GM11168 (cell line): ENCODE results near the gene KLF5.

Experiments used
- in situ Hi-C: fragments of 300-500 bp; cut with MboI; formaldehyde crosslinking; loops from one replicate; pipeline ENCODE4 v1.12.0; 2022; ENCODE audit warnings: low sequenced_read_pairs; ENCODE audit not compliant: unreplicated experiment

The KLF5 gene

DNA sequence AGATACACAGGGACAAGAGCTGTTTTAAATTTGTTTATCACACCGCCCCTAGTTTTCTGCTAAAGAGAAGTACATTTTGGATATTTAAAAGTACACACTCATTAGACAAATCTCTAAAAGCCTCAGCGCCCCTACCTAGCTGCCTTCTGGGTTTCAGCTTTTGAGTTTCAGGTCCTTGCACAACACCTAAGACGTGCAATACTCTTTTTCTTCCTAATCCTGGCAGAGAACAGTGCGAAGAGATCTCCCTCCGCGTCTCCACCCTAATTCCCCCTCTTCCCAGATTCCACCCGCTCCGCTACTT, 421 bp upstream of the KLF5 start:
- in situ Hi-C loops = no loop called here

DNA sequence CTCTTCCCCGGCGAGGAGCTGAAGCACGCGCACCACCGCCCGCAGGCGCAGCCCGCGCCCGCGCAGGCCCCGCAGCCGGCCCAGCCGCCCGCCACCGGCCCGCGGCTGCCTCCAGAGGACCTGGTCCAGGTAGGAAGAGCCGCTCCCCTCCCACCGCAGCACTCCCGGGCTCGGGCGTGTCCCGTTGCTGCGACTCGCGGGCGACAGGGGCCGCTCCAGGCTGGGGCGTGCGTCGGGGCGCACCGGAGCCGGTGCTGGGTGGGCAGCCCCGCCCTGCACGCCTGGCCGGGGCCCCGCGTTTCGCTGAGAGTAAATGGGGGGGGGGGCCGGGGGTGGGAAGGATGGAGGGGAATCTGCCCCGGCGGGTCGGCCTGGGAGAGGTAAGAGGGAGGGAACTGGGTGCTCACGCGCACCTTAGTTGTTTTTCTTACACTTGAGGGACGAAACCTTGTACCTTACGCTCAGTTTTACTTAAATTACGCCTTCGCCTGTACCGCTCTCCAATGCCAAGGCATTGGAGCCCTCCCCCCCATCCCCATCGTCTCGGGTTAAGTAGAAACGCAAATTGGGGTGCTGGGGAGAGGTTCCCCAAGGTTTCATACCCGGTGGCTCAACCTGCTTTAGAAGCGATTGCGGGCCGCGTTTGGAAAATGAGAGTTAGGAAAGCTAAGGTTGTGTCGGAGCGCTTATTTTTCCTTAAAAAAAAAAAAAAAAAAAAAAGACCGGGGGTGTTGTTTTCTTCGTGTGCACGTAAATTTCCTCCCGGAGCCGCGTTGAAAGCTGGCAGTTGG, 850 bp downstream of the KLF5 start:
- in situ Hi-C loops = no loop called here

DNA sequence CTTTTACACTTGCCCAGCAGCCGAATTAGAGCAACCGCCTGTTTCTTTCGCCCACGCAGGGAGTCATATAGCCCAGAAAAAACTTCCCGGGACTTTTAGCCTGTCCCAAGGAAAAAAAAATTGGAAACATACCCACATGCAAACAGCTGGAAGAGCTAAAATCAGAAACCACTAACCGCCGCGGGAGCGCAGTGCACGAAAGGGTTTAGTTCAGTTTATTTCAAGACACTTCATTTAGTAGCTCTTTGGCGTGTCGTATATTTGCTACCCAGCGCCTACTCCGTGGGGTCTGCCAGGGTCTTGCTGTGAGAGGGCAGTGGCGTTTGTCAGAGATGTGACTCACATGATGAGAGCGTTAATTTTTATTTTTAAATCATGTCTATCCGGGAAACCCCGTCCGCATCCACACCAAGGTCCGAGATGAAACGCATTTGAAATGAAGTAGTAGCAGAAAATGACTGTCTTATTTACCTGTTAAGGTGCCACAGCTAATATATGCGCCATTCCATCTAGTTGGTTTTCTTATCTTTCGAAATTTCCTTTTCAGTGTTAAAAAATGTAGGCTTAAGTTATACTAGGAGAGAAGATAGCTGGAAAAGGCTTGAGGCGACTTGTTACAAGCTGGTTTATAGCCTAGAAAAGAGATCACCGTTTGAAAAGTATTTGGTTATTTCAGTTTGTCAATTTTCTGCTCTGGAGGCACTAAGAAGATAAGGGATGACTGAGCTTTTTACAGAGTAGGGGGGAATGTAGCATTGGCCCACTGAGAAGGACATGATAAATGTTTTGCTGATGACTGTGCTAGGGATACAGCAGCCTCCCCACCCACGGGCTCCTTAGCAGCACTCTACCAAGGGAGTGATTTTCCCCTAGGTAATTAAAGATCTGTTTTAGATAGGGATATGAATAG, 1.7 kb downstream of the KLF5 start:
- in situ Hi-C loops = no loop called here

DNA sequence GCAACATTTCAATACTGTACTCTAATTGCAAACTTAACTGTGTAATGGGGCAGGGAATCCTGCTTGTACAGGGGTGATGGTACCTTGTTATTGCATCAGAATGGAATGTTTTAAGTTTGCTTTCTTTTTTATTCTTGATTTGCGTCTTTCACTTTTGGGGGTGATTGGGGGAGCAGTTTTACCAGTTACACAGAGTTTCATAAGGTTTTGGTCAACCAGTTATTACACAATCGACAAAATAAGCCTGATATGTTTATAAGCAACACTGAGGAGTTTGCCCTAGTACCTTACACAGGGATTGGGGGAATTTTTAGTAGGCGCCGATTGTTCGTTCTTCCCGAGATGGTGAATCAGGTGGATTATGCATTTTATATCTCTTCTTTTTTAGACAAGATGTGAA, 2.7 kb downstream of the KLF5 start:
- in situ Hi-C loops = no loop called here

DNA sequence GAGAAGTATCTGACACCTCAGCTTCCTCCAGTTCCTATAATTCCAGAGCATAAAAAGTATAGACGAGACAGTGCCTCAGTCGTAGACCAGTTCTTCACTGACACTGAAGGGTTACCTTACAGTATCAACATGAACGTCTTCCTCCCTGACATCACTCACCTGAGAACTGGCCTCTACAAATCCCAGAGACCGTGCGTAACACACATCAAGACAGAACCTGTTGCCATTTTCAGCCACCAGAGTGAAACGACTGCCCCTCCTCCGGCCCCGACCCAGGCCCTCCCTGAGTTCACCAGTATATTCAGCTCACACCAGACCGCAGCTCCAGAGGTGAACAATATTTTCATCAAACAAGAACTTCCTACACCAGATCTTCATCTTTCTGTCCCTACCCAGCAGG, 3.1 kb downstream of the KLF5 start:
- in situ Hi-C loops = no loop called here

DNA sequence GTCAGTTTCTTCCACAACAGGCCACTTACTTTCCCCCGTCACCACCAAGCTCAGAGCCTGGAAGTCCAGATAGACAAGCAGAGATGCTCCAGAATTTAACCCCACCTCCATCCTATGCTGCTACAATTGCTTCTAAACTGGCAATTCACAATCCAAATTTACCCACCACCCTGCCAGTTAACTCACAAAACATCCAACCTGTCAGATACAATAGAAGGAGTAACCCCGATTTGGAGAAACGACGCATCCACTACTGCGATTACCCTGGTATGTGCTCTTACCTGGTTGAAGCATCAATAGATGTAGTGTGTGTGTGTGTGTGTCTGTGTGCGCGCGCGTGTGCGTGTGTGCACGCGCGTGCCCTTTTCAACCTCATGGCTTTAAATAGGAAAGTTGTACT, 3.7 kb downstream of the KLF5 start:
- in situ Hi-C loops = no loop called here

DNA sequence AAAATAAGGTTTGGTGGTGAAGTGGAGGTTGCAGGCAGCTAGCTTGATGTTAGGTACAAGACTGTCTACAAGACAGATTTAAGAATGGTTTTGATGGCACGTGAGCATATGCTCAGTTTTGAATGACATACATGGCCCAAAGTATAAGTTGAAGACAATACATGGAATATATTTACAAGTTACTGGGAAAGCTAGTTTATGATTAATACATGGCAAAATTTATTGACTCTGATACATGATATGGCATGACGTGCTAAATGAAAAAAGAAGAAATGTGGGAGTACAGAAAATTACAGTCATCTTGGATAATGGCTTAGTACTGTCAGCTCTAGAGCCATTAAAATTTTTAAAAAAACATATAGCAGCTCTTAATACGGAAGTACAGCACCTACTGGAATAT, 4.4 kb downstream of the KLF5 start:
- in situ Hi-C loops = no loop called here

DNA sequence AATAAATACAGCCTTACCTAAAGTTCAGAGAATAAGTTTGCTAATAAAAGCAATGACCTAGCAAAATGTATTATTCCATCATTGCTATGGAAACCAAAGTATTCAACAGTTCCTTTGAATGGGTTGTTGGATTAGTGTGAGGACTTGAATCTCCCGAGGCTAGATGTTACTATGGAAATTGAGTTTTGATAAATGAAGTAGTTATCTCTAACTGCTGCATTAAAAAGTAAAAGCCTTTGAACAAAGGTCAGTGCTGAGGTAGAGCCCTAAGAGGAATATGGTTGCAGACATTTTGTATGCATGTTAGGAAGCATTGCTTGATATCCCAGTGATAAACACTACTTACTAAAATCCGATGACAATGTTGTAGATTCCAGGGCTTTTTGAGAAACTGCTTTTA, 6.2 kb downstream of the KLF5 start:
- in situ Hi-C loops = no loop called here

DNA sequence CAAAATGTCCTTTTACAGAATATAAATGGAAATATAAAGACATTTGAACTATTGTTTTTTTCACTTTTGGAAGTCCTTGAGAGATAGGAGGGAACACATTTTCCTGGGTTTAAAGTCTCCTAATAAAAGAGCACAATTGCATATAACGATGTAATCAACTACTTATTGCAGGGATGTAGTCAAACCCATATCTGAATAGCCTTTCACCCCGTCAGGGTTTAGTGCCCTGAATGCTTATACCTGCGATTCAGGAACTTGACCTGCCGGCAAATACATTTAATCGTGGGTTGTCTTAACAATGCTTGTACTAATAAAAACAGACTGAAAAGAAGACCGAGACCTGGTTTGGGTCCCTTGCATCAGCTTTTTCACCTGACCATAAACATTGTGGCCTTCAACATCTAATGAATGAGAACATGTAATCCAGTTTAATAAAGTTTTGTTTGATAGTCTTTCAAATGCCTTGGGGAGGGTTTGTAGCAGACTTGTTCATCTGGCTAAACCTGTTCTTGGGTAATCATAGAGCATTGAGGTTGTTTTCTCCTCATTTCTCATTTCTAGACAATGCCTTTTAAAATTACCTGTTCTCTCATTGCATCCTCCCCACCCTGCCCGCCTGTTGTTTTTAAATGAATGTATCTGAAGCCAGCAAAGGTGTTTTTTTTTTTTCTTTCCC, 7.0 kb downstream of the KLF5 start:
- in situ Hi-C loops = no loop called here

DNA sequence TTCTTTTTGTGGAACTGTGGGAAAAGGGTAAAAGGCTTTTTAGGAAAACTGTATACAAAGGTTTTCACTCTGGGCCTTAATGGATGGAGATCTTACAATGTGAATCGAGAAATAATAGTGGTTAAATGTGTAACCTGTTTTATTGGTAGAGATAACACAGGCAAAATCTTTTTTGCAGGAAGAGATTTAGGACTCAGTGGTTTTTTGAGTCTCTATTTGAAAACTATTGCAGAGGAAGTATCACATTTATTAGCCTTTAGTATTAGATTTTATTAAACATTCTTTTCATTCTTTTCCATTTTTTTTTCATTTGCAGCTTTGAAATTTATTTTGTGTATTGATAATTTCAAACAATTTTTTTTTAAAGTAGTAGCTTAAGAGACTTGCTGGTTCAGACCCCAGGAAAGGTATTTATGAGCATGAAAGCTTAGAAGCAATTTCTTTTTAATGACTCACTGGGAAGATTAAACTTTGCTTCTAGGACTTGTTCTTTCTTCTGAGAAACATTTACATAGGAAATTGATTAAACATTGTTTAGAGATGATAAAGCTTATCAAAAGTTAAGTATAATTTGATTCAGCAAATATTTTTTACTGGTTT, 10.5 kb downstream of the KLF5 start:
- in situ Hi-C loops = no loop called here

DNA sequence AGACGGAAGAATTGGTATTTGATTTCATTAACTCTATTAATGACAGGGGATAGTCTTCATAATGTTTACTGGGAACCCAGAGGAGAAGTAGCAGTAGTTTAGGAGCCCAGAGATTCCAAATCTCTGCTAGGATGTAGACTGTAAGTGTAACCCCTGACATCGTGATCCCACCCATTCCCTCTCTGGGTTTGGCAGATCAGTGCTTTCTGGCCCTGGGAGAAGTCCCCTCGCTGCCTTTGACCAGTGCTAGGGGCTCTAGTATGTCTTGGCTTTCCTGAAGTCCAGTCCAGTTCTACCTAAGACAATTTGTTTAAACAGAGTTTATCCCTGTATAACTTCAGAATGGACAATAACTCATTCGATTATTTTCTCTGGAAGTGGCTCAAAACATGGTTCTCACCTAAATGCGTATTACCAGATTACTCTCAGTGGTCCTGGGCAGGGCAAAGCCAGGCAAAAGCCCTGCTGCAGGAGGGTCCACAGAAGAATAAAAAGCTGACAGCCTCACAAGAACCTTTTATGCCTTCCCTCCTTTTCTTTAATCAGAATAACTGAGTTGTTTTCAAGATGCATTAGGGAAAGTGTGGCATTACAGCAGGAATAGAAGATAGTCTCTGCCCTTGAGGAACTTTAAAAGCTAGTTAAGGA, 11.8 kb downstream of the KLF5 start:
- in situ Hi-C loops = no loop called here

DNA sequence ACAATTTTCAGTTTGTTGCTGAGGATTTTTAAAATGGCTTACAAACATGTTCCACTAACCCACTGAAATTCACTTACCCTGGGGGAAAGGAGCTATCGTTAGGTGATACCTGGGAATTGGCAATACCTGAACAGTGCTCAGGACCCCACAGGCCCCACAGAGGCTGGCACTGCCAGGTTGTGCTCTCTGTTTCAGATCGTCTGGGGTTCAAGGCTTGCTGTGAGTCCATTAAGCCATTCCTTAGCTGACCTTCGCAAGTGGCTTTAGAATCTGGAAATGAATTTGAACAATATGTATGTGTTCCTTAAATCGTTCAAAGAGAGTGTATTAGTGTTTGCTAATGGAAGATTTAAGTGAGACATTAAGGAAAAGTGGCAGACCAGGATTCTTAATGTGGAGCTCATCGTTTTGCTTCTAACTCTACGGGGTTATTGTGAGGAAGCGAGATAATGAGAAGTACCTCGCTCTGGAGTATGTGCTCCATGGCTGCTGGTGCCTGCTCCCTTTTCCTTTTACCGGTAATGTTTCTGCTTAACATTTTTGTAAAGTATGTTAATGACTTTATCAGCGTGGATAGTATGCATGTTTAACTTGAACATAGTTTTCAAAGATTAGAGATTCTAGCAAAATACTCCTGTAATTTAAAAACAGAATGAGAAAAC, 13.6 kb downstream of the KLF5 start:
- in situ Hi-C loops = no loop called here

DNA sequence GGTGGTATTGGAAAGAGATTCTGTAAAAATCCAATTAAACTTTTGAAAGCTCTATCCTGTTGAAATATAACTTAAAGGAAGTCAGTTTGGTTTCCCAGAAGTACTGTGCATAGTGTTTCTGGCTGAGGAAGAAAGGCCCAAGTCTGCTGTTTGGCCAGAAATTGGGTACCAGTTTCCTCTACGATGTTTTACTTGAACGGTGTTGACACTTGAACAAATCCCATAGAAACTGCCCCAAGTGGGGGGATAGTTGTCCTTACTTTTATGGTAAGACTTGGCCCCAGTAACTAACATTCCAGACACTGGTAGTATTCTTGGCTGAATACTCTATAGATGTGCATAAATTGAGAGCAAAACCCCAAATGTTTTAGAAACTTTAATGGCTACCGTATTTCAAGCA, 14.2 kb downstream of the KLF5 start:
- in situ Hi-C loops = no loop called here

DNA sequence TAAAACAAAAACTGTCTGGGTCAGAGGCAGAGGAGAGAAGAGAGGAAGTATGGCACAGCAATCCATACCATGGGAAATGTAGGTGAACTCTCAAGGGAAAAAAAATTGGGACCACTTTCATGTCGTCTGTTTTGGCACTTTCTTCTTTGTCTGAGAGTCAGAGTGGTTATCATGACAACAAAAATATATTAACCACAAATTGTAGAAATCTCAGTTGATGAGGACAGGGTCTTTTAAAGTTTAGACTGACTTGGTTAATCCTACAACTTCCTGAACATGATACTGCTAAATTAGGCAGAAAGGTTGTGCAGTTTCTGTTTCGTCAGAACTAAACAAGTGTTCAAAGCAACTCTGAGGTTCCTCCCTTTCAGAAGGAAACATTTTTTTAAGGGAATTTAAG, 15.2 kb downstream of the KLF5 start:
- in situ Hi-C loops = no loop called here

DNA sequence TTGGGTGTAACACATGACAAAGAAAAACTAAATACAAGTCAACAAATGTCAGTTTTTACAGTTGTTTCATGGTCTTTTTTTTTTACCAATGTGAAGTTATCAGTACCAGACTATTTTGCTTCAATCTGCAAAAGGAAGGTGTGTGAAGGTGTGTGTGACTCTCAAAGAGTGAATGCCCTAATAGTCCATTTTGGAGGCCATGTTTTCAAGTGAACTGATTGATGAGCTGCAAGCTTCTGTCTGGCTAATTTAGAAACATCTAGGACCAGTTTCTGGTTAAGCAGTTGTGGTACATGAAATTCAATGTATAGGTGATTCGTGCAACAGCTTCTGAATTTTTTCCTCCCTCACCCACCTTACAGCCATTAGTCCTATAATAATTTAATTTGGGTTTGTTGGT, 16.1 kb downstream of the KLF5 start:
- in situ Hi-C loops = no loop called here

DNA sequence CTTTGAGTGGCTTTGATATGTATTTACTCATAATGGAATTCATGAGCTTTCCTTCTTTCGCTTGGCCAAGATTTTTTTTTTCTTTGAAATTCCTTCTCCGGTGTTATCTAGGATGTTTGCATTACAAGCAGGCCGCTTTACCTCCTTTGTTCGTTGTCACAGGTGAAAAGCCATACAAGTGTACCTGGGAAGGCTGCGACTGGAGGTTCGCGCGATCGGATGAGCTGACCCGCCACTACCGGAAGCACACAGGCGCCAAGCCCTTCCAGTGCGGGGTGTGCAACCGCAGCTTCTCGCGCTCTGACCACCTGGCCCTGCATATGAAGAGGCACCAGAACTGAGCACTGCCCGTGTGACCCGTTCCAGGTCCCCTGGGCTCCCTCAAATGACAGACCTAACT, 16.7 kb downstream of the KLF5 start:
- in situ Hi-C loops = no loop called here

DNA sequence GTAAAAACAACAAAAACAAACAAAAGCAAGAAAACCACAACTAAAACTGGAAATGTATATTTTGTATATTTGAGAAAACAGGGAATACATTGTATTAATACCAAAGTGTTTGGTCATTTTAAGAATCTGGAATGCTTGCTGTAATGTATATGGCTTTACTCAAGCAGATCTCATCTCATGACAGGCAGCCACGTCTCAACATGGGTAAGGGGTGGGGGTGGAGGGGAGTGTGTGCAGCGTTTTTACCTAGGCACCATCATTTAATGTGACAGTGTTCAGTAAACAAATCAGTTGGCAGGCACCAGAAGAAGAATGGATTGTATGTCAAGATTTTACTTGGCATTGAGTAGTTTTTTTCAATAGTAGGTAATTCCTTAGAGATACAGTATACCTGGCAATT, 17.1 kb downstream of the KLF5 start:
- in situ Hi-C loops = no loop called here

DNA sequence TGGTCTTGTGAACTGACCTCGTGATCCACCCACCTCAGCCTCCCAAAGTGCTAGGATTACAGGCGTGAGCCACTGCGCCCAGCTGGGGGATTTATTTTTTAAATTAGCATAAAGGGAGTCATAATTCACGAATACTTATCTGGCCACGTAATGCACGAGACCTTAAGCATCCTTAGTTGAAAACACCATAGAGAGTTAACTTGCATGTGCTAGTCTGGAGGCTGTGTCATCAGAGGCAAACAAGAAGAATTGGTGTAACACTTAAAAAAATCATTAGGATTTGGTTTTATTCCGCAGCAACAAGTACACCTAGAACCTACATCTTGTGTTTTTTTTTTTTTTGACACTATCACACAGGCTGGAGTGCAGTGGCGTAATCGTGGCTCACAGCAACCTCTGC, 19.1 kb downstream of the KLF5 start:
- in situ Hi-C loops = no loop called here

DNA sequence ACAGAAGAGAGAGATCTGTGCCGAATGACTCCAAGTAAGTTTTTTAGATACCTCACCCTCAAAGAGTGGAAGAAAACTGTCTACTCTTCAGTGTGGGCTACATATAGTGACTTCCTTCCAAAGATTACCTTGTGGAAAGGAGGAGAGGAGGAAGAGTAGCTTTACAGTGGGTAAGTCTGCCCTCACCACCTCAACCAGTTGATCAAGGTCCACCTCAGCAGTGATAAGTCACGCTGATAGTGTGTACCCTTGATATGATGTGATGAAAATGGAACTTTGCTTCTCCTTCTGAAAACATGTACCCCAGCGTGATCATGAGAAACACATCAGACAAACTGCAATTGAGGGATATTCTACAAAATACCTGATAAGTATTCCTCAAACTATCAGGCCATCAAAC, 20.6 kb downstream of the KLF5 start:
- in situ Hi-C loops = no loop called here
